HG02970 (cell line): ENCODE measurements around the gene GALNT5.
A peak's percentile ranks its signal among the peaks of the same experiment; 100 is the strongest.

Experiments used
- ATAC-seq: cut with Tn5 transposase; IDR thresholded peaks from one replicate; pipeline ENCODE4 v1.9.1; 2021; ENCODE audit warnings: mild to moderate bottlenecking, moderate library complexity, moderate number of reproducible peaks; ENCODE audit not compliant: unreplicated experiment, low FRiP score

The GALNT5 gene

DNA sequence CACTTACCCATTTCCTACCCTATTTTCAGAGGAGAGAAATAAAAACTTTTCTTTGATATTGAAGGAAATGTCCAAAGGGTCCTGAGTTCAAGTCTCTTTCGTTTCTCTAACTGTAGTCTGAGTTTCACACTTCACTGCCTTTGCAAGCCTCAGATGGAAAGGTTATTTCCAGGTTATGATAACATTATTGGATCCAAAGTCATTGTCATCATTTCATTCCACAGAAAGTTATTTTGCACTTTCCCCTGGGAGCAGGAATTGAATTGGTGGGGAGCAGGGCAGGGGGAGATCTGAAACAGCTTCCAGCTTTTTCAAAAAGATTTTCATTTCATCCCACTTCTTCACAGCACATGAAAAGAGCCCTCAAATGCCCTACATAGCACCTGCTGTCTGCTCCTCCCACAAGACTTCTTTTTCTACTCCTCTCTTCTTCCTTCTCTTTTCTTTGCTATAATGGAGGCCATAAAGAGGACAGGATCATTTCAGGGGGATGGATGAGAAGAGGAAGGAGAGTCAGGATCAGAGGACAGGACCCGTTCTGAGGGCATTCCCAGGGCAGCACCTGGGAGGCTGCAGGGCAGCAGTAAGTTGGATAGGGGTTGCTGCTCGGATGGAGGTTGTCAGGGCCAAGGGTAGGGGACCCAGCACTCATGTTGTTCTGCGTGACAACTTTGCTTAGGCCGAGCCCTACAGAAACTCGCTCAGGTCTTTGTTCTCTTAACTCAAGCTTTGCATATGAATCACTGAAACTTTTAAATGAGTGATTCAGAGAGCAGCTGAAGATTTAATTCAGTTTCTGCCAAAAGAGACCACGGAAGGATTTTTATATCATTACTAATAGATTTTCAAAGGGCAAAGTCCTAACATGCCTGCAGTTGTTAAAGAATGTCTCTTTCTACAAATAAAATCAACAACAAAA lies 11.4 kb upstream of the GALNT5 start:
- peak; percentile 97 for ATAC-seq

DNA sequence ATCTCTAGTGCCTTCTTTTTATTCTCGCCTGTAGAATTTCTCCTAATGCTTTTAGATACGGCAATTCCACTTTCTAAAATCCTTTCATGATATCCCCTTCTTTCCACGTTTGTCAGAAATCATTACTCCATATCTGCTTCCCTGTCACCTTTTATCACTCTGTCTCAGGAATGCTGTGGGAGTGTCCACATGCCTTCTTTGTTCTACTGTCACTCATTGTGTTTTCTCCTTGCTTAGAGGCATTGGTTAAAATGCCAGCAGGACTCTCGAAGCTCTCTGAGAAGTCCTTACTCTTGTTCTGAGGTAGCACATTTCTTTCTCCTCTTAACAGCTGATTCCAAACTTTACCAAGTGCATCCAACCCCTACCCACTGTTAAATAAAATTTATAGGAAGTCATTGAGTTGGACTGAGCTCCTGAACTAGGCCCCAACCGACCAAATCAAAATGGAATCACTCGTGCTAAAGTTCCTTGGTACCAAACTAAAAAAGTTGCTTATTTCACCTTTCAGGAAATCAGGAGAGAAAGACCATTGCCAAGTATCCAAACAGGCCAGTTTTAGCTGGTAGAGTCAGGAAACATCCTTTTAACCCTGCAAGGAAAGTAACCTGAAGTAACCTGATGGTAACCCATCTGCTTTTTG lies 10.6 kb upstream of the GALNT5 start:
- no peak for ATAC-seq

DNA sequence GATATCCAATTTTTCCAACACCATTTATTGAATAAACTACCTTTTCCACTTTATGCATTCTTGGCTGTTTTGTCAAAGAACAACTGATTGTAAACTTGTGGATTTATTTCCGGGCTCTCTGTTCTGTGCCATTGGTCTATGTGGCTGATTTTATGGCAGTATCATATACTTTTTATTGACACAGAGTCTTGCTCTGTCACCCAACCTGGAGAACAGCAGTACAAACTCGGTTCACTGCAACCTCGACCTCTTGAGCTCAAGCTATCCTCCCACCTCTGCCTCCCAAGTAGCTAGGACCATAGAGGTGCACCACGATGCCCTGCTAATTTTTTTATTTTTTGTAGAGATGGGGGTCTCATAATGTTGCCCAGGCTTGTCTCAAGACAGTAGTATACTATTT lies 6.7 kb upstream of the GALNT5 start:
- ATAC-seq, result no peak

DNA sequence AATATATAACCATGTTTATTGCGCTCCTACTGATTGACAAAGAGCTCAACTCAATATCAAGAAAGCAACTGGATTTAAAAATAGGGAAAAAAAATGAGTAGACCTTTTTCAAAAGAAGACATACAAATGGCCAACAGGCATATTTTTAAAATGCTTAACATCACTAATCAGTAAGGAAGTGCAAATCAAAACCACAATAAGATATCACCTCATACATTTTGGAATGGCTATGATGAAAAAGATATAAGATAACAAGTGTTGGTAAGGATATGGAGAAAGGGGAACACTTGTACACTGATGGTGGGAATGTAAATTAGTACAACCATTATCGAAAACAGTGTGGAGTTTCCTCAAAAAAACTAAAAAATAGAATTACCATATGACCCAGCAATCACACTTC lies 5.6 kb upstream of the GALNT5 start:
- ATAC-seq, result no peak

DNA sequence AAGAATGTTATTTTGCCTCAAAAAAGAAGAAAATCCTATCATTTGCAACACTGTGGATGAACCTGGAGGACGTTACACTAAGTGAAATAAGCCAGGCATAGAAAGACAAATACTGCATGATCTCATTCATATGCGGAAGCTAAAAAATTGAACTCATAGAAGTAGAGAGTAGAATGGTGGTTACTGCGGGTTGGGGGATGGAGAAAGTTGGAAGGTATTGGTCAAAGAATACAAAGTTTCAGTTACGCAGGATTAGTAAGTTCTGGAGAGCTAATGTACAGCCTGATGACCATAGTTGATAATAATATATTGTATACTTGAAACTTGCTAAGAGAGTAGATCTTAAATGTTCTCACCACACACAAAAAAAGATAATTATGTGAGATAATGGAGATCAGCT lies 5.0 kb upstream of the GALNT5 start:
- no peak for ATAC-seq

DNA sequence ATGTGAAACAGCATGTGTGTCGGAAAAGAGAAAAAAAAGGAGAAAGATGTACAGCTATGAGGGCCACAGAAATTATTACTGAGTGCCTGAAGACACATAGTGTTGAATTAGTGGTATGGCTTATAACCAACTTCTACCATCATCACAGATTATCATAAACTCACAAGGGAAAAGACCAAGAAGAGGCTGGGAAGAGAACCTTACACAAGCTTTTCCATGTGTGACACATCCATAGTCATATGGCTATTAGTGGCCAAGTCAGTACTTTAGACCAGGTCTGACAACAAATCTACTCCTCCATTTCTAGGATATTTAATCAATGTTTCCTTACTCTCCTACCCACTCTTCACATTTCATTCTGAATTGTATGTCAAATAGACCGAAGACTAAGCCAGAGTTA lies 3.5 kb upstream of the GALNT5 start:
- no peak for ATAC-seq

DNA sequence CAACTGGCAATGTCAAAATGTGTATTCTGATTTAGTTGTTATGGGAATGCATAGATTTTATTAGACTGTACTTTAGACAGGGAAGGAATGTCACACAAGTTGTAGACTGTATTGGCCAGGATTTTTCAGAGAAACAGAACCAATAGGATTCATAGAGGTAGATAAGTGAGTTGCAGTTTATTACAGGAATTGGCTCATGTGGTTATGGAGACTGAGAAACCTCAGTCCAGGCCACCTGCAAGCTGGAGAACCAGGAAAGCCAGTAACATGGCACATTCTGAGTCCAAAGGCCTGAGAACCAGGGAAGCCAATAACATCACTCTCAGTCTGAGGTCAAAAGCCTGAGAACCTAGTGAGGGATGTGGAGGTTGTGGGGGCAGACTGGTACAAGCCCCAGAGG lies 1.8 kb upstream of the GALNT5 start:
- ATAC-seq, result no peak

DNA sequence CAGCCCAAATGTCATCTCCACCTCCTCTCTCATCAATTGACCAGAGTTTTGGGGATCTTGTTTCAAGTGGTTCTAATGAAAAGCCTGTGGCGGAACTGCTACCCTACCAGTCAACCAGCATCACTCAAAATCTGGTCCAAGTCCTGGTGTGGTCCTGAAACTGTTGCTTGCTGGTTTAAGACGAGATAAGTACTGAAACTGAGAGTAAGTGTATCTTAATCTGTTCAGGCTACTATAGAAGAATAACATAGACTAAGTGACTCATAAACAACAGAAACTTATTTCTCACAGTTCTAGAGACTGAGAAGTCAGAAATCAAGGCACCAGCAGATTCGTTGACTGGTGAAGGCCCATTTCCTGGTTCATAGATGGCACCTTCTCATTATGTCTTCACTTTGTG lies 879 bp upstream of the GALNT5 start:
- peak; percentile 99 for ATAC-seq

DNA sequence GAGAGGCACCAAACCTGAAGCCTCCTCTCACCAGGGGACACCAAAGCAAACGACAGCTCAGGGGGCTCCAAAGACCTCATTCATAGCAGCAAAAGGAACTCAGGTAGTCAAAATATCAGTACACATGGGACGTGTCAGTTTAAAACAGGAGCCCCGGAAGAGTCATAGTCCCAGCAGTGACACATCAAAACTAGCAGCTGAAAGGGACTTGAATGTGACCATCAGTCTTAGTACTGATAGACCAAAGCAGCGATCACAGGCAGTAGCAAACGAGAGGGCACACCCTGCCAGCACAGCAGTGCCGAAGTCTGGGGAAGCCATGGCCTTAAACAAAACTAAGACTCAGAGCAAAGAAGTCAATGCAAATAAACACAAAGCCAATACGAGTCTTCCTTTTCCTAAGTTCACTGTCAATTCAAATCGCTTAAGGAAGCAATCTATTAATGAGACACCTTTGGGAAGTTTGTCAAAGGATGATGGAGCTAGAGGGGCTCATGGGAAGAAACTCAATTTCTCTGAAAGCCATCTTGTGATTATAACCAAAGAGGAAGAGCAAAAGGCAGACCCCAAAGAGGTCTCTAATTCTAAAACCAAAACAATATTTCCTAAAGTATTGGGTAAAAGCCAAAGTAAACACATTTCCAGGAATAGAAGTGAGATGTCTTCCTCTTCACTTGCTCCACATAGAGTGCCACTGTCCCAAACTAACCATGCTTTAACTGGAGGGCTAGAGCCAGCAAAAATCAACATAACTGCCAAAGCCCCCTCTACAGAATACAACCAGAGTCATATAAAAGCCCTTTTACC lies 1.2 kb downstream of the GALNT5 start:
- ATAC-seq, result no peak

DNA sequence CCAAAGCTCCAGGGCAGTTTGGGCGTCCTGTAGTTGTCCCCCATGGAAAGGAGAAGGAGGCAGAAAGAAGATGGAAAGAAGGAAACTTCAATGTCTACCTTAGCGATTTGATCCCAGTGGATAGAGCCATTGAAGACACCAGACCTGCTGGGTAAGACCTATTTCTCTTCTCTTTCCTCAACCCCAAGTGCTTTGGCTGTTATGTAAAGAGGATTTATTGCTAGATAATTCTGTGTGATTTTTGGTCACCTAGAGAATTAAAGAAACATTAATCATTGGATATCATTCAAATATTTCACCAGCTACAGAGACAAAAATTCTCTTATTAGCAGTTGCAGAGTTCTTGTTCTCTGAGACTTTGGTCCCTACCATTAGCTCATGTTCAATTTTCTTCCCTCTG lies 1.9 kb downstream of the GALNT5 start:
- ATAC-seq, result no peak

DNA sequence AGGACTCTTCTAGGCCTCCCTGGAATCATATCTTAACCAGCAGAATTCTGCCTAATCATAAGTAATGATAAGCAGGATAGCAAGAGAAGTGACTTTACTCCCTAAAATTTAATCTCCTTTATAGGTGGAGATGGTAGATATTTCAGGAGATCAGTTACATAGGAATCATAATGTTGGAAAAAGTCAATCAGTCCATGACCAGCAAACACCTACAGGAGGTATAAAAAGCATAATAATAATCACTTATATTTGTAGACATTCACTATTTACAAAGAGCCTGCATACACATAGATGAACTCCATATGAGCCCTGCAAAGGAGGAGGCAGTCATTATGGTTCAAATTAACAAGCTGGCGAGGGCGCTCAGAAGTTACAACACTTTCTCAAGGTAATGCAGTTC lies 2.5 kb downstream of the GALNT5 start:
- ATAC-seq, result no peak

DNA sequence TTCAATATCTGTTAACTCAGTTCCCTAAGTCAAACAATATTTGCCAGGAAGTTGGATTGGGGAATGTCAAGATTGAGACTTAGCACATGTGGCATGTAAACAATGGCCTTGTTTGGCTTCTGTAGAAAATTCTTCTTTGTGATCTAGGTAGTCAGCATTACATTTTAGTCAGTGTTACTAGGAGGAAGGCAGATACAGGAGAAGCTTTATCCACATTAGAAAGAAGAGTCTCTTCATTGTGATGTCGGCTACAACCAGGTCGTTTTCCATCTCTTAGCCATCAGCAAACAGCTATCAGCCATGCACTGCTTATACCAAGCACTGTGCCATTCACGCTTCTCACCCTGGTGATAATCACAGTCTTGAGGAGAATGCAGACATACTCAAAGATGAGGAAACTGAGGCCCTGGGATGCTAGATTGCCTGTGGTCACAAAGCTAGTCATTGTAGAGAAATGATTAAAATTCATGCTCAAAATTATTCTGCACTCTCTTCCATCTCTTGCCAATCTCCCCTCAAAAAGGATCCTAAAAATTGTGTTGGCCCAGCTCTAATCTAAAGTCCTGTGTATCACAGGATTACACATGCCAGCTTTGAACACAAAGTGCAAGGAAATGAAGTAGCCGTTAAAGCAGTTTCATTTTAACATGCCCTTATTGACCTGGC lies 3.2 kb downstream of the GALNT5 start:
- no peak for ATAC-seq

DNA sequence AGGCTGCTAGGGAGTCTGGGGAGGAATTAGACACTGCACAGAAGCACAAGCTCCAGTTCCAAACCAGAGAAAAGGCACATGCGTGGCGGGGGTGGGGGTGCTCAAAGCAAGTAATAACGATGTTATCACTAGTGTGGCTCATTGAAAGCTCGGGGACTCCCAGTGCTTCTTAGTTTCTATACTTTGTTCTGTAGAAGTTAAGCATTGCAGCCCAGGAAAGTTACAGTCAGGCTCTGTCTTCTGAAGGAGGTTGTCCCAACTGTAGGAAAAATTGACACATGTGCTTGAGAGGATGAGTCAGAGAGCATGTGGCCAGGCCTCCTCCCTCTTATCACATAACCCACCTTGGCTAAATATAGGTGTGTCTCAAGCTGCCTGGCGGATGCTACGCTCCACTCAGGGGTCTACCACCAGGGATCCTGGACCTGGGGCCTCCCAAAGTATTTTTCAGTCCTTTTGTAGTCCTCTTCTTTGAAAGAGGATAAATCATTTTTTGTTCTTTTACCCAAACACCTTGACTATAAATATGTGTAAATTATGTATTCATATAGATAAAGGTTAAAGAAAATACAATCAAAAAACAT lies 3.8 kb downstream of the GALNT5 start:
- no peak for ATAC-seq

DNA sequence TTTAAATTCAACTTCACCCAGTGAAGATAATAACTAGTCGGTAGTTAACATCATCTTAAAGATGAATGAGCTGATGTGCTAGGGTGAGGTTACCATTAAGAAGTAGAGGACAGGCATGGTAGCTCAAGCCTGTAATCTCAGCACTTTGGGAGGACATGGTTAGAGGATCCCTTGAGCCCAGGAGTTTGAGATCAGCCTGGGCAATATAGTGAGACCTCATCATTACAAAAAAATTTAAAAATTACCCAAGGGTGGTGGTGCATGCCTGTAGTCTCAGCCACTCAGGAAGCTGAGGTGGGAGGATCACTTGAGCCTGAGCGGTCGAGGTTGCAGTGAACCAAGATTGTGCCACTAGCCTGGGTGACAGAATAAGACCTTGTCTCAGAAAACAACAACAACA lies 4.7 kb downstream of the GALNT5 start:
- no peak for ATAC-seq

DNA sequence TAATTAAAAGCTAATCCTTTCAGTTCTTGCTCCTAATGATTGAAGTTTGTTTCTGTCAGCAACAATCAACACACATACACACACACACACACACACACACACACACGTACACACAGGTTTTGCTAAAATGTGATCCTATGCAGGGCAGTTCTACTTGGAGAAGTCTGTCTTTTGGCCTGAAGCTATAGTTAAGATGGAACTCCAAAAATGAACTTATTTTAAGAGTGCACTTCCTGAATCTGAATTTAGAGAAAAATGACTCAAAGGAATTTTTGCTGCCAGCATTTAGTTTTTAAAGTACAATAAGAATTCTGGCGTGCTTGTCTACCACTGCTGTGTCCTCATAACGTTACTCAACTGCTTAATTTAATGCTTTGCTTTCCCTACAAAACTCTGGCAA lies 6.6 kb downstream of the GALNT5 start:
- no peak for ATAC-seq

DNA sequence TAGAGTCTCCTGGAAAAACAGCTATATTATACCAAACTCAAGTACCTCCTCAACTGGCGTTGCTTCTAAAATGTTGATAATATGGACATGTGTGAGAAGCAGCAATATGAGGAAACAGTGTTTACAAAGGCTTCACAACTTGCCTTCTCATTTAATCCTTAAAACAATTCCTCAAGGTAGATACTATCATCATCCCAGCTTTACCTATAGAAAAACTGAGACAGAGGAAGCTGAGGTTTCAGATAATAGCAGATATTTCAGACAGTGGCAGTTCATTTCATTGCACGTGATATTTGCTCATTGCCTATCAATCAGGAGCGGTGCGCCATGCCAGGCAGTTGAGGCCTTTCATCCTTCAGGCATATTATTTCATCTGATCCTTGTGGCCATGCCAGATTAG lies 8.3 kb downstream of the GALNT5 start:
- no peak for ATAC-seq

DNA sequence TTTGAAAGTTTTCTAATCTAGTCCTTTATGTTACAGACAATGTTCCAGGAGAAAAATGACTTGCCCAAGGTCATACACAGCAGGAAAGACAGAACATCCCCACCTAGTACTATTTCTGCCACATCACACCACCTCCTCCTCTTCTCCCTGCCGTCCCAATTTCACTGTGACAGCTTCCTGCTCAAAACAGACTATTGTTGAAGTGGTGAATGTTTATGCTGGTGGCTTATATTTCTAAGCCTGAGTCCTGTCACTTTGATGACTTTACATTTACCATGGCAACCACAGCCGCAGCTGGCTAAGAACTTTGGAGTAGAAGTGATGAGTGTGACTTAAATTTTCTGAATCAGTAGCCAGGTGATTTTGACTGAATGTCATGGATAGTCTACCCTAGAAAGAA lies 10.0 kb downstream of the GALNT5 start:
- no peak for ATAC-seq

DNA sequence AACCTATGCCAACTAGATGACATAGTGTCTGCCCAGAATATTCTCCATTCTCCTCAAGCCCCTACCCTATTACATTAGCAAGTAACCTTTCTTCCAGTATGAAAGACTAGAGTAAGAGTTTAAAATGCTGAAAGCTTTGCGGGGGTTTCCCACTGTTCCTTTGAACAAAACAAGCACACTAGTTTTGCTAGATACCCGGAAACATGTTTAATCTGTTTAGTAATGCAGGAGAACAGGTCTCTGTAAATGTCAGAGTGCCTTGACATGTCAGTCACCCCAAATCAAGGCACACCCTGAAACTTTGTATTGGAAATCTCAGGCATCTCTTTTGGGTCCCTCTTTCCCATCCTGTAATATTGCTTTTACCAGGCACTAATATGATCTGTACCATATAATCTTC lies 11.6 kb downstream of the GALNT5 start:
- no peak for ATAC-seq

DNA sequence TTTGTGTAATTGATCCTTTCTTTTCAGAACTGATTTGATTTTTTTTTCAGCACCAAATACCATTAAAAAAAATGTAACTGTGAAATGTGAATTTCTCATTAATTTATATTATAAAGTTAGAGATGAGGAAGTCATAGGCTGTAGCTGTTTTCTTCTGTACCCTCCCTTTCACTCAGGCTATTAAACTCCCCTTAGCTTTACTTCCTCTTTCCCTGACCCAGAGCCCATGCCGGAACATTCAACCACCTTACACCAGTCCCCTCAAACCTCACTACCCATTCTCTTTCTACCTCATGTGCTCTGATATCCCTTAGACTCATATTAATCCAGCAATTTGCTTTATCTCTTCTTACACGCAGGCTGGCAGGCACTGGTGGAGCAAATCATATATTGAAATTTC lies 12.4 kb downstream of the GALNT5 start:
- no peak for ATAC-seq

DNA sequence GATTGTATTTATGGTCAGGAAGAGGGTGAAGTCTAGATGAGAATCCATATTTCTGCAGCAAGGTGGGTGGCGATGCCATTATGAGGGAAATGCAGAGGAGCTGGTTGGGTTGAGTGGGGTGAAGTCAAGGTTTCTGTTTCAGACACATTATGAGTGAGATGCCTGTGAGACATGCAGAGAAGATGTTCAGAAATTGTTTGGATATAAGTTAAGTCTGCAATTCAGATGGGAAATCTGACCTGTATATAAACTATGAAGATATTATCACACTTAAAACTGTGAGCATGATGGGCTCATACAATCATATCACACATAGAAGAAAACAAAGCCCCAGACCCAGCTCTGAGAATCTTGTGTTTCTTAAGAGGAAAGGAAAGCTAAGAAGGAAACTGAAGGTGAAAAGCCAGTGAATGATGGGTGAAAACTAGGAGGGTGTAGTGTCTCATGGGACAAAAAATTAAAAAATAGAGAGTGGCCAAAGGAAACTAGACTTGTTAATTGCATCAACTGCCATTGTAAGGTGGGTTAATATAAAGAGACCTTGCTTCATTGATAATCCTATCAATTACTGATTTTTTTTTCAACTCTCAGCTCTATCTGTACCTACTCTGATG lies 14.2 kb downstream of the GALNT5 start:
- ATAC-seq, result no peak
